Body of pancreas (tissue), 4 donors: Measurements from ENCODE around the gene FUT7. TPM values are rescaled to one million over a fixed set of nuclear protein-coding genes. Genes with fewer than 3 reads are reported as not detected.
"Not testable (repeated sequence)": the region's sequence is repeated elsewhere in the genome, so short reads cannot be mapped to it uniquely, and the experiment has no call there.

Experiments used
- ATAC-seq: fragments of 150-250 bp; one replicate; pipeline ENCODE4 v1.9.1; 2016
- DNase-seq, 4 donors: peaks; one replicate each; pipeline ENCODE4 v3.0.0-alpha.2; 2019
- H3K27ac ChIP-seq, 4 donors: fragments of 200-600 bp; sonication (generic); 1 replicate in 3 of 4; 2 replicates in 1 of 4; pipeline versions ENCODE4 v1.5.1 to v1.6.1; 2016 to 2019; ENCODE audit warnings: mild to moderate bottlenecking in 1 of 4, mixed read lengths in 1 of 4, moderate library complexity in 1 of 4
- H3K27me3 ChIP-seq, 2 donors: fragments of 200-600 bp; sonication (generic); one replicate each; pipeline ENCODE4 v1.6.0; 2016; ENCODE audit warnings: mild to moderate bottlenecking in 1 of 2
- H3K36me3 ChIP-seq, 2 donors: fragments of 200-600 bp; sonication (generic); replicated peaks in 1 of 2; 2 replicates each; pipeline ENCODE4 v1.5.1; 2016; ENCODE audit warnings: low read depth in 2 of 2; ENCODE audit not compliant: insufficient read depth in 1 of 2
- H3K4me1 ChIP-seq: fragments of 200-600 bp; sonication (generic); one replicate; pipeline ENCODE4 v1.6.0; 2016
- H3K4me3 ChIP-seq, 2 donors: fragments of 200-600 bp; sonication (generic); 1 replicate in 1 of 2; 2 replicates in 1 of 2; pipeline ENCODE4 v1.5.1; 2016 to 2019
- H3K9me3 ChIP-seq, 3 donors: fragments of 200-600 bp; sonication (generic); 1 replicate in 2 of 3; 2 replicates in 1 of 3; pipeline ENCODE4 v1.5.1; 2016
- CTCF ChIP-seq, 7 experiments: fragments of 450-650 bp in 4 of 7; fragments of 200-600 bp in 3 of 7; sonication (generic) in 3 of 7; IDR thresholded peaks; one replicate each; pipeline ENCODE4 v1.5.1; 2016 to 2019; ENCODE audit warnings: antibody characterized with exemption in 7 of 7
- POLR2A ChIP-seq, 3 donors: fragments of 450-650 bp; IDR thresholded peaks; one replicate each; pipeline ENCODE4 v1.6.1; 2016; ENCODE audit warnings: antibody characterized with exemption in 3 of 3, mild to moderate bottlenecking in 2 of 3
- WGBS, 2 donors: methylation state at CpG; one replicate each; pipeline ENCODE4 v1.1.5; 2017; 5-methylcytosine and 5-hydroxymethylcytosine counted together
- intact Hi-C: fragments of 100-400 bp; cut with DNase I; formaldehyde crosslinking; loops from one replicate; pipeline ENCODE4 v1.15.1; 2023
- total RNA-seq, 2 donors: library from RNA; depleted of rRNA; stranded (reverse); fragments of >200 nt; gene quantifications; one replicate each; pipeline ENCODE4 v1.1.0, GENCODE V29; 2016

Gene FUT7
- total RNA-seq, 2 donors from 2014 or later = not detected

DNA sequence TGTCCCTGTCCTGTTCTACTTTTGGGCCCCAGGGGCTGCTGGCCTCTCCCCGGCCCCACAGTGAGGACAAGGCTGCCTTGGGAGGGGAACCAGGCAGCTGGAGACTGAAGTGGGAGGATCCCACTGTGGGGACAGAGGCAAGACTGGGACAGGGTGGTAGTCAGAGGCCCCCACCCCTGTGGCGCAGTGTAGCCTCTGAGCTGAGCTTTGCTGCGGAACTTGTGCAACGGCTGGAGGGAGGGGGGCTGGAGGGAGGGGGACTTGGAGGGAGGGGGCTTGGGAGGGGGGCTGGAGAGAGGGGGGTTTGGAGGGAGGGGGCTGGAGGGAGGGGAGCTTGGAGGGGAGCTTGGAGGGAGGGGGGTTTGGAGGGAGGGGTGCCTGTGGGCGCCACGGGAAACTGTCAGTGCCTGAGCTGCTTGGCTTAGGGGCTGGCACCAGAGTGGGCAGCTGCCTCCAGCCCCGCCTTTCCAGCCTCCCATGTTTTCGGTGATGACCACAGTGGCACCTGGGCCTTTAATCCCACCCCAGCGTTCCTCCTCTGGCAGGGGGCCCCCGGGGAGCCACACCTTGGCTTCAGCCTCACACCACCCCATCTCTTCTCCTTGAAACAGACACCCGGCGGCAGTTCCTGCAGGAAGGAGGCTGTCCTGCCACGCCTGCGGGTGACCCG lies 2.3 kb upstream of the FUT7 start:
- no peaks in the 10 kb centered on the region for H3K9me3 ChIP-seq
- no peak overlapping the region for H3K27ac ChIP-seq
- peaks cover 18% of the 10 kb centered on the region for H3K4me1 ChIP-seq
- DNase-seq (no peak), ATAC-seq (no peak)
- 43 to 45% methylated on average over 4 to 12 of the region's 15 CpGs for WGBS, 2 donors
- no peaks in the 10 kb centered on the region for H3K27me3 ChIP-seq
- no peaks in the 10 kb centered on the region for H3K36me3 ChIP-seq
- H3K4me3 ChIP-seq = no peak overlapping the region
- TF ChIP-seq CTCF (IDR thresholded peaks at IDR 0.05) (no peak), POLR2A (IDR thresholded peaks at IDR 0.05) (no peak)
- intact Hi-C loops = no loop called here

DNA sequence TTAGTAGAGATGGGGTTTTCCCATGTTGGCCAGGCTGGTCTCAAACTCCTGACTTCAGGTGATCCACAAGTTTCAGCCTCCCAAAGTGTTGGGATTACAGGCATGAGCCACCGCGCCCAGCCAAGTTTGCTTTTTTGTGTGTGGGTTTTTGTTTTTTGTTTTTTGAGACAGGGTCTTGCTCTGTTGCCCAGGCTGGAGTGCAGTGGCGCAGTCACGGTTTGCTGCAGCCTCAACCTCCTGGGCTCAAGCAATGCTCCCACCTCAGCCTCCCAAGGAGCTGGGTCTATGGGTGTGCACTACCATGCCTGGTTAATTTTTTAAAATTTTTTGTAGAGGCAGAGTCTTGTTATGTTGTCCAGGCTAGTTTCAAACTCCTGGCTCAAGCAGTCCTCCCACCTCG lies 1.6 kb upstream of the FUT7 start:
- intact Hi-C loops, H3K27me3 ChIP-seq, H3K27ac ChIP-seq, DNase-seq, H3K4me3 ChIP-seq, ATAC-seq, H3K9me3 ChIP-seq, H3K36me3 ChIP-seq: not testable (repeated sequence)
- WGBS, 2 donors = 83 to 86% methylated on average over 5 of the region's 5 CpGs
- peaks cover 25% of the 10 kb centered on the region for H3K4me1 ChIP-seq

DNA sequence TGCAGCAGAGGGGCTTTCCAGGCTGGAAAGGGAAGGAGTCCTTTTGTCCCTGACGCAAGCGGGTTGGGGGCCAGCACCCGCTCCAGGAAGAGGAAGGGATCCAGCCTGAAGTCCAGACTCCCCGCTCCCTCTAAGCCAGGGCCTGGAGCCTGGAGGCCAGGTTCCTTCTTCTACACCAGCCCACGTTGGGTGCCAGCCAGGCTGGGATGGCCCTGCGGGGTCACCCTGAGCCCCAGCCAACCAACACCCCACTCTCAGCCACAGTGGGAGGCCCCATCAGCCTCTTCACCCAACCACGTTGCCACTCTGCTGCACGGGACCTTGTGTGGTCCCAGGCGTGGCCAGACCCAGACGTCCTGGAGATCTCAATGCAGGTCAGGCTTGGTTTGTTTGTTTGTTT lies 970 bp upstream of the FUT7 start:
- DNase-seq = peak in 2 of 4 donors; percentile 28 to 67
- 75 to 89% methylated on average over 6 to 10 of the region's 10 CpGs for WGBS, 2 donors
- Histone ChIP-seq H3K4me1 (peaks cover 27% of the 10 kb centered on the region), H3K9me3 (no peaks in the 10 kb centered on the region), H3K27me3 (no peaks in the 10 kb centered on the region), H3K27ac (peak overlapping the region in 1 of 4 donors; percentile 58), H3K36me3 (no peaks in the 10 kb centered on the region), H3K4me3 (no peak overlapping the region)
- TF ChIP-seq POLR2A (IDR thresholded peaks at IDR 0.05) (peak in 1 of 3 donors; percentile 23), CTCF (IDR thresholded peaks at IDR 0.05) (no peak)
- ATAC-seq = no peak
- intact Hi-C loops = no loop called here

DNA sequence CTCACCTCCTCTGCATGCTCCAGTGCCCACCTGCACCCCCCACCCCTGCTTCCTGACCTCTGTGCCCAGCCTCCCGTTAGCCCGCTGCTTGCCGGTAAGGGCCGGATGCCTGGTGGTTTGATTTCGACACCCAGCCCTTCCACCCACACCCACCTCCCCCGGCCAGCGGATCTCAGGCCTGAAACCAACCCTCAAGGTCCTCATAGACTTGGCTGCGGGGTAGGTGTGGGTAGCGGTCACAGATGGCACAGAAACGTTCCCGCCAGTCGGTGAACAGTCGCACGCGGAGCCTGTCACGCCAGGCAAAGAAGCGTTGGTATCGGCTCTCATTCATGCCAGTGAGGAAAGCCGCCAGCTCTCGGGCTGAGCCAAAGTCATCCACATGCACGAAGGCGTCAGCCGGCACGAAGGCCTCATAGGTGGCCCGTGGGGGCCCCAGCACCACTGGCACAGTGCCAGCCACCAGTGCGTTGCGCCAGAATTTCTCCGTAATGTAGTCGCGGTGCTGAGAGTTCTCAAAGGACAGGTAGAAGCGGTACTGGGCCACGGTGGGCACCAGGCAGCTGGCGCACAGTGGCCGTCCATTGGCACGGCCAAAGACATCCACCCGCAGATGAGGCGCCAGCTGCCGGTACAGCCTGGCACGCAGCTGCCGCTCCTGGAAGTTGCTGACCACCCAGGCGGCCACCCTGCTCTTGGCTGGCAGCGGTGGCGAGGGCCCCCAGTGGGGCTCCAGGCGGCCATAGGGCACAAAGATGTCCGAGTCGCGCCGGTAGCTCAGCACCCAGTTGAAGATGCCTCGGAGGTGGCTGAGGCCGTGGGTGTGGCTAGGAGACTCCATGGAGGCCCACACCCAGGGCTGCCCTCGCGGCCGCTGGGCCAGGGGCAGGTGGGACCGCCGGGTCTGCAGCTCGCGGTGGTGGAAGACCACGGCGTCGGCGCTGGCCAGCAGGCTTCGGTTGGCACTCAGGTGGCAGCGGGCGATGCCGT lies 1.1 kb downstream of the FUT7 start:
- H3K27ac ChIP-seq = no peak overlapping the region
- H3K4me3 ChIP-seq = no peak overlapping the region
- WGBS, 2 donors = 84 to 88% methylated on average over 23 to 63 of the region's 65 CpGs
- no peaks in the 10 kb centered on the region for H3K27me3 ChIP-seq
- H3K36me3 ChIP-seq = no peaks in the 10 kb centered on the region
- intact Hi-C loops = no loop called here
- ATAC-seq (no peak), DNase-seq (no peak)
- TF ChIP-seq POLR2A (IDR thresholded peaks at IDR 0.05) = no peak
- TF ChIP-seq CTCF (IDR thresholded peaks at IDR 0.05) = no peak
- H3K9me3 ChIP-seq = no peaks in the 10 kb centered on the region
- peaks cover 45% of the 10 kb centered on the region for H3K4me1 ChIP-seq

DNA sequence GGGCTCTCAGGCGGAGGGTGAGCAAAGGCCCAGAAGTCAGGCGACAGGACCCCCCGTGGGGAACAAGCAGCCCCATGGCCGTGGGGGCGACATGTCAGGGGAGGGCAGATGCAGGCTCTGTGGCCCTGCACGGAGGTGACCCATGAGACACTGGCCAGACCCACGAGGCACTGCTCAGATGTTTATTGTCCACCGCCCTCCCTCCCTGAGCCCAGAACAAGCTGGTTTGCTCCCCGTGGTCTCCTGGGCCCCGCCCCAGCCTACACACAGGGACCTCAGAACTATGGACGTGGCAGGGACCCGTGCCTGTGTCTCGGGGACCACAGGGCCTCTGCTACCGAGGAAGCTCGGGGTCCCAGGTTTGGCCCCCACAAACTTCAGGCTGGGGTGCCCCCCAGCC lies 1.9 kb downstream of the FUT7 start:
- intact Hi-C loops = no loop called here
- TF ChIP-seq CTCF (IDR thresholded peaks at IDR 0.05) = no peak
- TF ChIP-seq POLR2A (IDR thresholded peaks at IDR 0.05) = no peak
- ATAC-seq (no peak), DNase-seq (no peak)
- Histone ChIP-seq H3K4me3 (no peak overlapping the region), H3K4me1 (peaks cover 47% of the 10 kb centered on the region), H3K27me3 (no peaks in the 10 kb centered on the region), H3K36me3 (no peaks in the 10 kb centered on the region), H3K9me3 (no peaks in the 10 kb centered on the region), H3K27ac (no peak overlapping the region)
- 36 to 74% methylated on average over 3 to 14 of the region's 15 CpGs for WGBS, 2 donors
